B cell (primary cell): Measurements from ENCODE around the gene DYNC1I1. TPM values are rescaled to one million over a fixed set of nuclear protein-coding genes. Genes with fewer than 3 reads are reported as not detected.

Experiments
- ATAC-seq: fragments of 200-7000 bp; cut with Tn5 transposase; one replicate; pipeline ENCODE4 v1.10.0; 2021; ENCODE audit warnings: low read depth, mild to moderate bottlenecking, moderate number of reproducible peaks, moderate library complexity
- CTCF ChIA-PET: fragments of 350-600 bp; sonication (Branson Sonifier 250); formaldehyde crosslinking; loops from one replicate; lab custom pipeline; 2021; ENCODE audit warnings: antibody characterized with exemption, inconsistent platforms; lab: Charles Lee
- POLR2A ChIA-PET: fragments of 350-600 bp; sonication (Branson Sonifier 250); formaldehyde crosslinking; loops from one replicate; lab custom pipeline; 2021; ENCODE audit warnings: antibody characterized with exemption; lab: Charles Lee
- DNase-seq: peaks from one replicate; pipeline ENCODE4 v3.0.0; 2013
- H2AFZ ChIP-seq: 2 replicates; pipeline ENCODE4 v1.6.1; 2012; ENCODE audit warnings: mild to moderate bottlenecking, low read depth, low read length; ENCODE audit not compliant: insufficient read depth, poor library complexity, severe bottlenecking
- H3K27ac ChIP-seq, 2 donors: 1 replicate in 1 of 2; 2 replicates in 1 of 2; pipeline ENCODE4 v1.5.1; 2012 to 2013; ENCODE audit warnings: low read length in 2 of 2, mild to moderate bottlenecking in 2 of 2, moderate library complexity in 1 of 2
- H3K27me3 ChIP-seq, 4 experiments: fragments of 200-600 bp in 1 of 4; sonication (generic) in 1 of 4; replicated peaks in 1 of 4; 1 replicate in 2 of 4; 2 replicates in 2 of 4; pipeline versions ENCODE4 v1.6.1 to v1.7.0; 2013 to 2016; ENCODE audit warnings: low read length in 3 of 4, mild to moderate bottlenecking in 2 of 4, mixed read lengths in 1 of 4, moderate library complexity in 1 of 4; ENCODE audit not compliant: insufficient read depth in 4 of 4, control insufficient read depth in 3 of 4; ENCODE audit errors: control extremely low read depth in 1 of 4
- H3K36me3 ChIP-seq, 2 experiments: replicated peaks in 1 of 2; 1 replicate in 1 of 2; 2 replicates in 1 of 2; pipeline versions ENCODE4 v1.6.1 to v1.7.1; 2013; ENCODE audit warnings: low read length in 1 of 2; ENCODE audit not compliant: insufficient read depth in 2 of 2, control insufficient read depth in 1 of 2; ENCODE audit errors: control extremely low read depth in 1 of 2, extremely low read depth in 1 of 2
- H3K4me1 ChIP-seq, 2 donors: fragments of 200-600 bp in 1 of 2; sonication (generic) in 1 of 2; 1 replicate in 1 of 2; 2 replicates in 1 of 2; pipeline versions ENCODE4 v1.5.1 to v1.6.1; 2013 to 2017; ENCODE audit warnings: low read length in 2 of 2; ENCODE audit not compliant: control insufficient read depth in 2 of 2, insufficient read depth in 2 of 2
- H3K4me2 ChIP-seq: replicated peaks from 2 replicates; pipeline ENCODE3; 2012; ENCODE audit warnings: mild to moderate bottlenecking, low read depth, low read length; ENCODE audit not compliant: poor library complexity, severe bottlenecking
- H3K4me3 ChIP-seq, 5 experiments: fragments of 200-600 bp in 1 of 5; sonication (generic) in 1 of 5; 1 replicate in 3 of 5; 2 replicates in 2 of 5; pipeline versions ENCODE4 v1.5.1 to v1.7.0; 2011 to 2016; ENCODE audit warnings: low read length in 4 of 5, mild to moderate bottlenecking in 4 of 5, low read depth in 2 of 5, control low read depth in 1 of 5, moderate library complexity in 1 of 5; ENCODE audit not compliant: insufficient read depth in 1 of 5; ENCODE audit errors: control extremely low read depth in 1 of 5, extremely low read depth in 1 of 5
- H3K79me2 ChIP-seq: fragments of 200-600 bp; sonication (generic); one replicate; pipeline ENCODE4 v1.6.0; 2016; ENCODE audit warnings: low read length; ENCODE audit not compliant: control insufficient read depth, insufficient read depth
- H3K9ac ChIP-seq: fragments of 200-600 bp; sonication (generic); 2 replicates; pipeline ENCODE4 v1.6.1; 2017; ENCODE audit warnings: mild to moderate bottlenecking, low read length, moderate library complexity
- H3K9me3 ChIP-seq, 3 donors: one replicate each; pipeline versions ENCODE4 v1.6.1 to v1.7.1; 2013; ENCODE audit warnings: low read length in 2 of 3; ENCODE audit not compliant: control insufficient read depth in 2 of 3, insufficient read depth in 1 of 3; ENCODE audit errors: control extremely low read depth in 1 of 3
- H4K20me1 ChIP-seq: 2 replicates; pipeline ENCODE4 v1.6.0; 2012; ENCODE audit warnings: mild to moderate bottlenecking, low read length; ENCODE audit not compliant: insufficient read depth, control insufficient read depth, poor library complexity, severe bottlenecking
- H3K27ac Mint-ChIP-seq: one replicate; pipeline ENCODE4 v1.8.0; 2021; ENCODE audit warnings: mixed read lengths
- H3K27me3 Mint-ChIP-seq: one replicate; pipeline ENCODE4 v1.8.0; 2021; ENCODE audit warnings: mixed read lengths
- H3K4me1 Mint-ChIP-seq: one replicate; pipeline ENCODE4 v1.8.0; 2021; ENCODE audit warnings: mixed read lengths
- H3K4me3 Mint-ChIP-seq: one replicate; pipeline ENCODE4 v1.8.0; 2021; ENCODE audit warnings: mixed read lengths
- H3K9me3 Mint-ChIP-seq: one replicate; pipeline ENCODE4 v1.8.0; 2022; ENCODE audit warnings: mixed read lengths; ENCODE audit not compliant: insufficient read depth
- CTCF ChIP-seq: fragments of 200-600 bp; IDR thresholded peaks from one replicate; pipeline ENCODE4 v1.8.0; 2022; ENCODE audit warnings: antibody characterized with exemption, mild to moderate bottlenecking
- EZH2 ChIP-seq: IDR thresholded peaks from 2 replicates; pipeline ENCODE4 v1.6.1; 2012; ENCODE audit warnings: borderline replicate concordance, low read depth, mild to moderate bottlenecking, moderate library complexity, low read length; ENCODE audit not compliant: insufficient read depth, poor library complexity, severe bottlenecking
- WGBS: methylation state at CpG from one replicate; pipeline ENCODE4 v1.1.5; 2013; ENCODE audit warnings: missing lambda C conversion rate; ENCODE audit not compliant: insufficient coverage; 5-methylcytosine and 5-hydroxymethylcytosine counted together
- intact Hi-C: fragments of 100-400 bp; cut with micrococcal nuclease; formaldehyde crosslinking; loops from one replicate; pipeline ENCODE4 v1.10.0; 2022
- polyA plus RNA-seq: library from polyadenylated mRNA; depleted of rRNA; stranded (reverse); fragments of >200 nt; gene quantifications from 2 replicates; pipeline ENCODE4 v1.2.3, GENCODE V29; 2012
- total RNA-seq, 2 donors: library from RNA; stranded (reverse); fragments of 120-200 nt in 1 of 2; gene quantifications; 1 replicate in 1 of 2; 2 replicates in 1 of 2; pipeline versions ENCODE4 v1.2.3 to v1.2.4, GENCODE V29; 2013 to 2022

Gene DYNC1I1
- total and polyA plus RNA-seq, 2 donors (not counting 1 experiment from before 2014, with no cell fraction given) = not detected

GRCh38 chr7:96009148-96009547 lies 236.8 kb downstream of the DYNC1I1 start:
- no peaks in the 10 kb centered on the region for H3K9me3 Mint-ChIP-seq
- Histone ChIP-seq H3K27ac (no peak overlapping the region), H4K20me1 (no peaks in the 10 kb centered on the region), H3K4me1 (no peaks in the 10 kb centered on the region), H3K9me3 (no peaks in the 10 kb centered on the region), H3K4me3 (no peak overlapping the region), H3K9ac (no peak overlapping the region), H3K36me3 (no peaks in the 10 kb centered on the region), H3K4me2 (no peak overlapping the region), H3K79me2 (no peaks in the 10 kb centered on the region), H2AFZ (no peak overlapping the region), H3K27me3 (peaks cover 0 to 4% (median 0%) of the 10 kb centered on the region in 4 experiments)
- H3K4me1 Mint-ChIP-seq = no peaks in the 10 kb centered on the region
- TF ChIP-seq CTCF (no peak), EZH2 (no peak)
- DNase-seq (no peak), ATAC-seq (no peak)
- intact Hi-C loops = no loop called here
- peaks cover 8% of the 10 kb centered on the region for H3K27me3 Mint-ChIP-seq
- ChIA-PET CTCF (no interaction called here), POLR2A (no interaction called here)
- H3K27ac Mint-ChIP-seq = no peak overlapping the region
- 83% methylated on average over 2 of the region's 2 CpGs for WGBS
- H3K4me3 Mint-ChIP-seq = no peak overlapping the region

GRCh38 chr7:96013836-96014235 lies 241.5 kb downstream of the DYNC1I1 start:
- H3K9ac ChIP-seq = no peak overlapping the region
- H3K27me3 ChIP-seq = no peaks in the 10 kb centered on the region
- H3K79me2 ChIP-seq = no peaks in the 10 kb centered on the region
- no peaks in the 10 kb centered on the region for H4K20me1 ChIP-seq
- Mint-ChIP-seq H3K4me1 (no peaks in the 10 kb centered on the region), H3K9me3 (no peaks in the 10 kb centered on the region), H3K27ac (no peak overlapping the region), H3K27me3 (peaks cover 22% of the 10 kb centered on the region), H3K4me3 (no peak overlapping the region)
- no peaks in the 10 kb centered on the region for H3K9me3 ChIP-seq
- no peak overlapping the region for H2AFZ ChIP-seq
- POLR2A ChIA-PET = no interaction called here
- ATAC-seq (no peak), DNase-seq (no peak)
- no peak for TF ChIP-seq CTCF
- TF ChIP-seq EZH2 = no peak
- CTCF ChIA-PET = no interaction called here
- intact Hi-C loops = no loop called here
- no peaks in the 10 kb centered on the region for H3K36me3 ChIP-seq
- no peak overlapping the region for H3K4me2 ChIP-seq
- H3K27ac ChIP-seq = no peak overlapping the region
- no peak overlapping the region for H3K4me3 ChIP-seq
- H3K4me1 ChIP-seq = no peaks in the 10 kb centered on the region
- WGBS = no CpG with 5 or more reads among the region's 2 CpGs
